Neural progenitor cell (in vitro differentiated cells): ENCODE data around the gene COL15A1.

Experiments
- CTCF ChIP-seq: fragments of 200-600 bp; sonication (generic); IDR thresholded peaks from 2 replicates; pipeline ENCODE4 v1.5.1; 2017; ENCODE audit warnings: antibody characterized with exemption, mild to moderate bottlenecking
- EZH2 ChIP-seq: fragments of 200-600 bp; sonication (generic); IDR thresholded peaks from 2 replicates; pipeline ENCODE4 v1.6.1; 2017; ENCODE audit warnings: antibody characterized with exemption, mild to moderate bottlenecking, moderate library complexity
- EZH2phosphoT487 ChIP-seq: fragments of 200-600 bp; sonication (generic); IDR thresholded peaks from 2 replicates; pipeline ENCODE4 v1.6.1; 2017; ENCODE audit warnings: antibody characterized with exemption

GRCh38 chr9:99011161-99011709 is 67.5 kb downstream of the COL15A1 start:
- TF ChIP-seq CTCF (no peak), EZH2phosphoT487 (no peak), EZH2 (no peak)
